NB4 (cell line): ENCODE data around the gene TSPAN10.

Source experiments
- TF ChIP-seq, protein P1 (sequence below): IDR thresholded peaks from one replicate; pipeline ENCODE4 v1.5.1; 2012; ENCODE audit warnings: low read depth, low read length
- TF ChIP-seq, protein P2 (sequence below): IDR thresholded peaks from 2 replicates; pipeline ENCODE4 v1.6.1; 2011; ENCODE audit warnings: low read depth, low read length

DNA sequence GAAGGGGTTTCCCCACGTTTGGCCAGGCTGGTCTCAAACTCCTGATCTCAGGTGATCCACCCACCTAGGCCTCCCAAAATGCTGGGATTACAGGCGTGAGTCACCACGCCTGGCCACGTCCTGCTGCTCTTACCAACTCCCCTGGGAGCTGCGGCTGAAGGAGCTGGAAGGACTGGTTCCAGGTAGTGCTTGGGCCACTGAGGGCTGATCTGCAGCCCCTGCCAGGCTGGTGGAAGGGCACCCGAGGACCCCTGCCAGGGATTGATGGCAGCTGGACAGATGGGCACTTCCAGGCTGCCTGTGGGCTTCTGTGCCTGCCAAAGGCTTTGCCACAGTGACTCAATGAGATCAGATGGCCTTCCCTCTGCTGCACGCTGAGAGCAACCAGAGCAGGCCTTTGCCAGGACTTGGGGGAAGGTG is 27.1 kb downstream of the TSPAN10 start:
- TF ChIP-seq, protein P1, sequence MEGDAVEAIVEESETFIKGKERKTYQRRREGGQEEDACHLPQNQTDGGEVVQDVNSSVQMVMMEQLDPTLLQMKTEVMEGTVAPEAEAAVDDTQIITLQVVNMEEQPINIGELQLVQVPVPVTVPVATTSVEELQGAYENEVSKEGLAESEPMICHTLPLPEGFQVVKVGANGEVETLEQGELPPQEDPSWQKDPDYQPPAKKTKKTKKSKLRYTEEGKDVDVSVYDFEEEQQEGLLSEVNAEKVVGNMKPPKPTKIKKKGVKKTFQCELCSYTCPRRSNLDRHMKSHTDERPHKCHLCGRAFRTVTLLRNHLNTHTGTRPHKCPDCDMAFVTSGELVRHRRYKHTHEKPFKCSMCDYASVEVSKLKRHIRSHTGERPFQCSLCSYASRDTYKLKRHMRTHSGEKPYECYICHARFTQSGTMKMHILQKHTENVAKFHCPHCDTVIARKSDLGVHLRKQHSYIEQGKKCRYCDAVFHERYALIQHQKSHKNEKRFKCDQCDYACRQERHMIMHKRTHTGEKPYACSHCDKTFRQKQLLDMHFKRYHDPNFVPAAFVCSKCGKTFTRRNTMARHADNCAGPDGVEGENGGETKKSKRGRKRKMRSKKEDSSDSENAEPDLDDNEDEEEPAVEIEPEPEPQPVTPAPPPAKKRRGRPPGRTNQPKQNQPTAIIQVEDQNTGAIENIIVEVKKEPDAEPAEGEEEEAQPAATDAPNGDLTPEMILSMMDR = no peak
- TF ChIP-seq, protein P2, sequence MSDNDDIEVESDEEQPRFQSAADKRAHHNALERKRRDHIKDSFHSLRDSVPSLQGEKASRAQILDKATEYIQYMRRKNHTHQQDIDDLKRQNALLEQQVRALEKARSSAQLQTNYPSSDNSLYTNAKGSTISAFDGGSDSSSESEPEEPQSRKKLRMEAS = no peak
